ENCODE measurements around the gene OPCML. TPM values are rescaled to one million over a fixed set of nuclear protein-coding genes. Genes with fewer than 3 reads are reported as not detected.

Gene OPCML
- total RNA-seq, 4 donors from 2014 or later = not detected

GRCh38 chr11:133154076-133154475, 378.2 kb downstream of the OPCML start:
- 55 to 68% methylated on average over 4 to 8 of the region's 8 CpGs for WGBS, 2 donors (ENCODE audit: low coverage in 1 of 2)
- TF ChIP-seq CTCF (IDR thresholded peaks at IDR 0.05) = no peak
- no peak for TF ChIP-seq POLR2AphosphoS5 (IDR thresholded peaks at IDR 0.05)
- no peak for TF ChIP-seq POLR2A (IDR thresholded peaks at IDR 0.05)
- no peak for TF ChIP-seq EP300 (IDR thresholded peaks at IDR 0.05; ENCODE audit: low read depth)

GRCh38 chr11:133153031-133153430, 379.3 kb downstream of the OPCML start:
- Histone ChIP-seq H3K4me3 (no peak overlapping the region), H3K27ac (no peak overlapping the region), H3K9me3 (no peaks in the 10 kb centered on the region), H3K4me1 (no peaks in the 10 kb centered on the region), H3K27me3 (peaks cover 32% of the 10 kb centered on the region), H3K36me3 (no peaks in the 10 kb centered on the region)
- WGBS, 2 donors (ENCODE audit: low coverage in 1 of 2) = 61 to 73% methylated on average over 6 to 18 of the region's 18 CpGs
- TF ChIP-seq POLR2AphosphoS5 (IDR thresholded peaks at IDR 0.05) (no peak), POLR2A (IDR thresholded peaks at IDR 0.05) (no peak), CTCF (IDR thresholded peaks at IDR 0.05) (no peak), EP300 (IDR thresholded peaks at IDR 0.05; ENCODE audit: low read depth) (no peak)
- DNase-seq = no peak
- intact Hi-C loops (cut with DNase I; ENCODE audit: low total_unique reads) = no loop called here
- in situ Hi-C loops (cut with MboI; ENCODE audit: low pct_ligation_motif_present in 1 of 4, low pct_unique_long_range_greater_than_20kb in 1 of 4, low sequenced_read_pairs in 3 of 4) = no loop called here

More at GRCh38 chr11:133154076-133154475, 378.2 kb downstream of the OPCML start:
- no peak for DNase-seq
- Histone ChIP-seq H3K36me3 (no peaks in the 10 kb centered on the region), H3K27me3 (peaks cover 34% of the 10 kb centered on the region), H3K4me3 (no peak overlapping the region), H3K4me1 (no peaks in the 10 kb centered on the region), H3K27ac (no peak overlapping the region), H3K9me3 (no peaks in the 10 kb centered on the region)
- in situ Hi-C loops (cut with MboI; ENCODE audit: low pct_ligation_motif_present in 1 of 4, low pct_unique_long_range_greater_than_20kb in 1 of 4, low sequenced_read_pairs in 3 of 4) = no loop called here
- intact Hi-C loops (cut with DNase I; ENCODE audit: low total_unique reads) = no loop called here

GRCh38 chr11:133149698-133150097, 382.6 kb downstream of the OPCML start:
- in situ Hi-C loops (cut with MboI; ENCODE audit: low pct_ligation_motif_present in 1 of 4, low pct_unique_long_range_greater_than_20kb in 1 of 4, low sequenced_read_pairs in 3 of 4) = loop anchor here in 1 of 4 donors (25.0 kb wide), 1 partner anchor 663 kb away; no protein-coding TSS in a partner anchor
- peaks cover 14% of the 10 kb centered on the region for H3K27me3 ChIP-seq
- WGBS, 2 donors (ENCODE audit: low coverage in 1 of 2) = 56% methylated on average over 5 of the region's 5 CpGs; no CpG with 5 or more reads in 1 of the 2 donors

DNA sequence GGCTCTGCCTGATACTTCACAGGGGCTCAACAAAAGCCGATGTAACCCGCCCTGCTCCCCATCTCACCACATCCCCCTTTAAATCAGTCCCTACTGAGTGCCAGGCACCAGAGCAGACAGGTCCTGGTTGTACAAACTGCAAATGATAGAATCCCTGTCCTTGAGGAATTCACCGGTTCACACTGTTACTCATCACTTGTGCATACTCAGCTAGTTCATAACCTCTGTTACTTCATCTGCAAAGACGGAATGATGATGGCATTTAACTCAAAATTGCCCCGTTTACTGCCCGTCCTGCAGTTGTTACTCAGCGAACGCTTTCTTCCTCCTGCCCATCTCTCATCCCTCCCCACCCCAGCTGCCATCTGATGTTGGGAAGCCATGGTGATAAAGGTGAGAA, 384.7 kb downstream of the OPCML start:
- no peaks in the 10 kb centered on the region for H3K4me1 ChIP-seq
- in situ Hi-C loops (cut with MboI; ENCODE audit: low pct_ligation_motif_present in 1 of 4, low pct_unique_long_range_greater_than_20kb in 1 of 4, low sequenced_read_pairs in 3 of 4) (loop anchor here in 1 of 4 donors (25.0 kb wide), 1 partner anchor 665 kb away; no protein-coding TSS in a partner anchor), intact Hi-C loops (cut with DNase I; ENCODE audit: low total_unique reads) (no loop called here)
- WGBS, 2 donors (ENCODE audit: low coverage in 1 of 2) = 74 to 88% methylated on average over 5 to 8 of the region's 8 CpGs
- no peaks in the 10 kb centered on the region for H3K36me3 ChIP-seq
- no peak for TF ChIP-seq POLR2AphosphoS5 (IDR thresholded peaks at IDR 0.05)
- TF ChIP-seq POLR2A (IDR thresholded peaks at IDR 0.05) = no peak
- no peak for TF ChIP-seq CTCF (IDR thresholded peaks at IDR 0.05)
- TF ChIP-seq EP300 (IDR thresholded peaks at IDR 0.05; ENCODE audit: low read depth) = no peak
- no peak overlapping the region for H3K4me3 ChIP-seq
- peaks cover 3% of the 10 kb centered on the region for H3K27me3 ChIP-seq
- DNase-seq = no peak
- H3K27ac ChIP-seq = no peak overlapping the region
- H3K9me3 ChIP-seq = no peaks in the 10 kb centered on the region

More at GRCh38 chr11:133149698-133150097, 382.6 kb downstream of the OPCML start:
- H3K27ac ChIP-seq = no peak overlapping the region
- intact Hi-C loops (cut with DNase I; ENCODE audit: low total_unique reads) = no loop called here
- no peaks in the 10 kb centered on the region for H3K4me1 ChIP-seq
- no peaks in the 10 kb centered on the region for H3K36me3 ChIP-seq
- H3K4me3 ChIP-seq = no peak overlapping the region
- DNase-seq = no peak
- H3K9me3 ChIP-seq = no peaks in the 10 kb centered on the region
- no peak for TF ChIP-seq POLR2A (IDR thresholded peaks at IDR 0.05)
- no peak for TF ChIP-seq POLR2AphosphoS5 (IDR thresholded peaks at IDR 0.05)

All from transverse colon (tissue), 4 donors.